ENCODE results near the gene MTUS2.

MTUS2 gene

GRCh38 chr13:29486551-29486950 is 666.4 kb downstream of the MTUS2 start:
- Histone ChIP-seq H3K79me2 (ENCODE audit: insufficient read depth, low read length) (no peaks in the 10 kb centered on the region), H3K9ac (ENCODE audit: low read depth, low read length, poor library complexity, severe bottlenecking) (no peak overlapping the region), H2AFZ (ENCODE audit: low read length) (no peak overlapping the region), H3K4me3 (ENCODE audit: low read length, poor library complexity, severe bottlenecking) (no peak overlapping the region), H3K4me2 (ENCODE audit: low read depth, low read length, poor library complexity, severe bottlenecking) (no peak overlapping the region), H4K20me1 (ENCODE audit: insufficient read depth, low read length, poor library complexity, severe bottlenecking) (no peaks in the 10 kb centered on the region), H3F3A (ENCODE audit: low read depth) (no peaks in the 10 kb centered on the region), H3K9me3 (ENCODE audit: insufficient read depth, low read depth, low read length) (no peaks in the 10 kb centered on the region), H3K36me3 (ENCODE audit: insufficient read depth, low read length) (no peaks in the 10 kb centered on the region), H3K9me2 (replicated peaks; ENCODE audit: low read depth, low read length) (no peaks in the 10 kb centered on the region), H3K27me3 (ENCODE audit: insufficient read depth, low read length, poor library complexity, severe bottlenecking) (no peaks in the 10 kb centered on the region), H3K4me1 (ENCODE audit: insufficient read depth, low read length, poor library complexity, severe bottlenecking) (no peaks in the 10 kb centered on the region)
- no peak for TF ChIP-seq EZH2phosphoT487 (IDR thresholded peaks at IDR 0.05; ENCODE audit: borderline replicate concordance)
- no peak for TF ChIP-seq CTCF (conservative IDR thresholded peaks at IDR 0.05; ENCODE audit: low read length)

GRCh38 chr13:29487466-29488454 is 667.6 kb downstream of the MTUS2 start:
- Histone ChIP-seq H3K79me2 (ENCODE audit: insufficient read depth, low read length) (no peaks in the 10 kb centered on the region), H3K27me3 (ENCODE audit: insufficient read depth, low read length, poor library complexity, severe bottlenecking) (no peaks in the 10 kb centered on the region), H3F3A (ENCODE audit: low read depth) (no peaks in the 10 kb centered on the region), H3K9me3 (ENCODE audit: insufficient read depth, low read depth, low read length) (no peaks in the 10 kb centered on the region), H3K9me2 (replicated peaks; ENCODE audit: low read depth, low read length) (no peaks in the 10 kb centered on the region), H4K20me1 (ENCODE audit: insufficient read depth, low read length, poor library complexity, severe bottlenecking) (no peaks in the 10 kb centered on the region), H3K4me3 (ENCODE audit: low read length, poor library complexity, severe bottlenecking) (no peak overlapping the region), H3K36me3 (ENCODE audit: insufficient read depth, low read length) (no peaks in the 10 kb centered on the region), H3K9ac (ENCODE audit: low read depth, low read length, poor library complexity, severe bottlenecking) (no peak overlapping the region), H2AFZ (ENCODE audit: low read length) (no peak overlapping the region), H3K4me1 (ENCODE audit: insufficient read depth, low read length, poor library complexity, severe bottlenecking) (no peaks in the 10 kb centered on the region), H3K4me2 (ENCODE audit: low read depth, low read length, poor library complexity, severe bottlenecking) (no peak overlapping the region)
- no peak for TF ChIP-seq CTCF (conservative IDR thresholded peaks at IDR 0.05; ENCODE audit: low read length)
- no peak for TF ChIP-seq EZH2phosphoT487 (IDR thresholded peaks at IDR 0.05; ENCODE audit: borderline replicate concordance)

GRCh38 chr13:29489650-29490560 is 669.8 kb downstream of the MTUS2 start:
- TF ChIP-seq EZH2phosphoT487 (IDR thresholded peaks at IDR 0.05; ENCODE audit: borderline replicate concordance): no peak
- no peak for TF ChIP-seq CTCF (conservative IDR thresholded peaks at IDR 0.05; ENCODE audit: low read length)
- no peaks in the 10 kb centered on the region for H3K36me3 ChIP-seq (ENCODE audit: insufficient read depth, low read length)

More at GRCh38 chr13:29489650-29490560, 669.8 kb downstream of the MTUS2 start:
- H3K79me2 ChIP-seq (ENCODE audit: insufficient read depth, low read length): no peaks in the 10 kb centered on the region
- no peaks in the 10 kb centered on the region for H3F3A ChIP-seq (ENCODE audit: low read depth)
- no peaks in the 10 kb centered on the region for H4K20me1 ChIP-seq (ENCODE audit: insufficient read depth, low read length, poor library complexity, severe bottlenecking)
- no peaks in the 10 kb centered on the region for H3K9me3 ChIP-seq (ENCODE audit: insufficient read depth, low read depth, low read length)
- H3K4me3 ChIP-seq (ENCODE audit: low read length, poor library complexity, severe bottlenecking): no peak overlapping the region
- H3K9me2 ChIP-seq (replicated peaks; ENCODE audit: low read depth, low read length): no peaks in the 10 kb centered on the region
- no peak overlapping the region for H2AFZ ChIP-seq (ENCODE audit: low read length)
- no peak overlapping the region for H3K9ac ChIP-seq (ENCODE audit: low read depth, low read length, poor library complexity, severe bottlenecking)
- no peak overlapping the region for H3K4me2 ChIP-seq (ENCODE audit: low read depth, low read length, poor library complexity, severe bottlenecking)
- H3K27me3 ChIP-seq (ENCODE audit: insufficient read depth, low read length, poor library complexity, severe bottlenecking): no peaks in the 10 kb centered on the region
- no peaks in the 10 kb centered on the region for H3K4me1 ChIP-seq (ENCODE audit: insufficient read depth, low read length, poor library complexity, severe bottlenecking)
